Measurements from ENCODE around the gene DR1. TPM values are rescaled to one million over a fixed set of nuclear protein-coding genes. Genes with fewer than 3 reads are reported as not detected.

Gene DR1
- total and polyA plus RNA-seq, 2 of the 13 experiments (the other 11 are each of a cell fraction or from before 2014, with no cell fraction given) = 17.8 to 42.3 TPM

DNA sequence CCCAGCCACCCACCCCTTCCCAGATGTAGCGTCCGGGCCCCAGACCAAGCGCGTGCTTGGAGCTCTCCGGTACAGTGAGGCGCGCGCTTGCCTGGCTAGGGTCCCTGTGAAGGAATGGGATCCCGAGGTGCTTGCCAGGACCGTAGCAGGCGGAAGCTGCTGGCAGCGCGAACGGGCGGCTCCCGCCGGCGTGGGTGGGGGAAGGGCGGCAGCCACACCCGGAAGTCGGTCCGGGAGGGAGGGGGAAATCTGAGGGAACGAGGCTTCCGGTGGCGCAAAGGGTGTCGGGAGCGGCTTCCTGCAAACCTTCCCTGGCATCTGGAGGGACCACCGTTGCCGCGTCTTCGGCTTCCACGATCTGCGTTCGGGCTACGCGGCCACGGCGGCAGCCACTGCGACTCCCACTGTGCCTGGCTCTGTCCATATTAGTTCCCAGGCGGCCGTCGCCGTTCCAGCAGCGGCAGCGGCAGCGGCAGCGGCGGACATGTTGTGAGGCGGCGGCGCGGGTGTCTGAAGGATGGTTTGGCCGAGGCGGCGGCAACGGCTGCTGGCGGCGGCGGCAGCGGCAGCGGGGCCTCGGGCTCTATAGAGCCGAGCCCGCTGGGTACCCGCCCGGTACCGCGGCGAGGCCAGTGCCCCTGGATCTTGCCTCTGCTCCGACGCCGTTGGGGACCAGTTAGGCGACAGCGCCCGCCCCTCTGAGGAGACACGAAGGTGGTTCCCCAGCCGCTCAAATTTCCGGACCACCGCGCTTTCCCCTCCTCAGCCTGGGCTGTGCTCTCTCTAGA lies at the start of gene DR1 (continued):
- TF ChIP-seq, protein P1, sequence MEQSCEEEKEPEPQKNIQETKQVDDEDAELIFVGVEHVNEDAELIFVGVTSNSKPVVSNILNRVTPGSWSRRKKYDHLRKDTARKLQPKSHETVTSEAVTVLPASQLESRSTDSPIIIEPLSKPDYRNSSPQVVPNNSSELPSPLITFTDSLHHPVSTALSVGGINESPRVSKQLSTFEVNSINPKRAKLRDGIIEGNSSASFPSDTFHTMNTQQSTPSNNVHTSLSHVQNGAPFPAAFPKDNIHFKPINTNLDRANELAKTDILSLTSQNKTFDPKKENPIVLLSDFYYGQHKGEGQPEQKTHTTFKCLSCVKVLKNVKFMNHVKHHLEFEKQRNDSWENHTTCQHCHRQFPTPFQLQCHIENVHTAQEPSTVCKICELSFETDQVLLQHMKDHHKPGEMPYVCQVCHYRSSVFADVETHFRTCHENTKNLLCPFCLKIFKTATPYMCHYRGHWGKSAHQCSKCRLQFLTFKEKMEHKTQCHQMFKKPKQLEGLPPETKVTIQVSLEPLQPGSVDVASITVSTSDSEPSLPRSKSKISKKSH (CRISPR knock-in tag; IDR thresholded peaks at IDR 0.05; ENCODE audit: borderline replicate concordance) = peak; percentile 86
- TF ChIP-seq ZNF761 (CRISPR knock-in tag; conservative IDR thresholded peaks at IDR 0.05) (peak; percentile 91), NFYB (CRISPR knock-in tag; IDR thresholded peaks at IDR 0.05) (peak; percentile 37; the same call in 1 of the 2 replicates), EED (CRISPR knock-in tag; IDR thresholded peaks at IDR 0.05) (0 out of 2 replicates have a peak, but pooled peaks have one; percentile 33), RAD51 (IDR thresholded peaks at IDR 0.05; ENCODE audit: borderline replicate concordance) (no peak), KDM6A (CRISPR knock-in tag; IDR thresholded peaks at IDR 0.05; ENCODE audit: low read depth) (no peak), FOXK2 (IDR thresholded peaks at IDR 0.05) (no peak), ZEB1 (IDR thresholded peaks at IDR 0.05; ENCODE audit: insufficient replicate concordance, low read depth) (peak; percentile 77), RBAK (CRISPR knock-in tag; IDR thresholded peaks at IDR 0.05) (no peak), ZNF547 (CRISPR knock-in tag; IDR thresholded peaks at IDR 0.05) (peak; percentile 92; the same call in 1 of the 2 replicates)
- TF ChIP-seq, protein P2, sequence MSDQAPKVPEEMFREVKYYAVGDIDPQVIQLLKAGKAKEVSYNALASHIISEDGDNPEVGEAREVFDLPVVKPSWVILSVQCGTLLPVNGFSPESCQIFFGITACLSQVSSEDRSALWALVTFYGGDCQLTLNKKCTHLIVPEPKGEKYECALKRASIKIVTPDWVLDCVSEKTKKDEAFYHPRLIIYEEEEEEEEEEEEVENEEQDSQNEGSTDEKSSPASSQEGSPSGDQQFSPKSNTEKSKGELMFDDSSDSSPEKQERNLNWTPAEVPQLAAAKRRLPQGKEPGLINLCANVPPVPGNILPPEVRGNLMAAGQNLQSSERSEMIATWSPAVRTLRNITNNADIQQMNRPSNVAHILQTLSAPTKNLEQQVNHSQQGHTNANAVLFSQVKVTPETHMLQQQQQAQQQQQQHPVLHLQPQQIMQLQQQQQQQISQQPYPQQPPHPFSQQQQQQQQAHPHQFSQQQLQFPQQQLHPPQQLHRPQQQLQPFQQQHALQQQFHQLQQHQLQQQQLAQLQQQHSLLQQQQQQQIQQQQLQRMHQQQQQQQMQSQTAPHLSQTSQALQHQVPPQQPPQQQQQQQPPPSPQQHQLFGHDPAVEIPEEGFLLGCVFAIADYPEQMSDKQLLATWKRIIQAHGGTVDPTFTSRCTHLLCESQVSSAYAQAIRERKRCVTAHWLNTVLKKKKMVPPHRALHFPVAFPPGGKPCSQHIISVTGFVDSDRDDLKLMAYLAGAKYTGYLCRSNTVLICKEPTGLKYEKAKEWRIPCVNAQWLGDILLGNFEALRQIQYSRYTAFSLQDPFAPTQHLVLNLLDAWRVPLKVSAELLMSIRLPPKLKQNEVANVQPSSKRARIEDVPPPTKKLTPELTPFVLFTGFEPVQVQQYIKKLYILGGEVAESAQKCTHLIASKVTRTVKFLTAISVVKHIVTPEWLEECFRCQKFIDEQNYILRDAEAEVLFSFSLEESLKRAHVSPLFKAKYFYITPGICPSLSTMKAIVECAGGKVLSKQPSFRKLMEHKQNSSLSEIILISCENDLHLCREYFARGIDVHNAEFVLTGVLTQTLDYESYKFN (CRISPR knock-in tag; conservative IDR thresholded peaks at IDR 0.05) = peak; percentile 78
- TF ChIP-seq, protein P3, sequence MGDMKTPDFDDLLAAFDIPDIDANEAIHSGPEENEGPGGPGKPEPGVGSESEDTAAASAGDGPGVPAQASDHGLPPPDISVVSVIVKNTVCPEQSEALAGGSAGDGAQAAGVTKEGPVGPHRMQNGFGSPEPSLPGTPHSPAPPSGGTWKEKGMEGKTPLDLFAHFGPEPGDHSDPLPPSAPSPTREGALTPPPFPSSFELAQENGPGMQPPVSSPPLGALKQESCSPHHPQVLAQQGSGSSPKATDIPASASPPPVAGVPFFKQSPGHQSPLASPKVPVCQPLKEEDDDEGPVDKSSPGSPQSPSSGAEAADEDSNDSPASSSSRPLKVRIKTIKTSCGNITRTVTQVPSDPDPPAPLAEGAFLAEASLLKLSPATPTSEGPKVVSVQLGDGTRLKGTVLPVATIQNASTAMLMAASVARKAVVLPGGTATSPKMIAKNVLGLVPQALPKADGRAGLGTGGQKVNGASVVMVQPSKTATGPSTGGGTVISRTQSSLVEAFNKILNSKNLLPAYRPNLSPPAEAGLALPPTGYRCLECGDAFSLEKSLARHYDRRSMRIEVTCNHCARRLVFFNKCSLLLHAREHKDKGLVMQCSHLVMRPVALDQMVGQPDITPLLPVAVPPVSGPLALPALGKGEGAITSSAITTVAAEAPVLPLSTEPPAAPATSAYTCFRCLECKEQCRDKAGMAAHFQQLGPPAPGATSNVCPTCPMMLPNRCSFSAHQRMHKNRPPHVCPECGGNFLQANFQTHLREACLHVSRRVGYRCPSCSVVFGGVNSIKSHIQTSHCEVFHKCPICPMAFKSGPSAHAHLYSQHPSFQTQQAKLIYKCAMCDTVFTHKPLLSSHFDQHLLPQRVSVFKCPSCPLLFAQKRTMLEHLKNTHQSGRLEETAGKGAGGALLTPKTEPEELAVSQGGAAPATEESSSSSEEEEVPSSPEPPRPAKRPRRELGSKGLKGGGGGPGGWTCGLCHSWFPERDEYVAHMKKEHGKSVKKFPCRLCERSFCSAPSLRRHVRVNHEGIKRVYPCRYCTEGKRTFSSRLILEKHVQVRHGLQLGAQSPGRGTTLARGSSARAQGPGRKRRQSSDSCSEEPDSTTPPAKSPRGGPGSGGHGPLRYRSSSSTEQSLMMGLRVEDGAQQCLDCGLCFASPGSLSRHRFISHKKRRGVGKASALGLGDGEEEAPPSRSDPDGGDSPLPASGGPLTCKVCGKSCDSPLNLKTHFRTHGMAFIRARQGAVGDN (CRISPR knock-in tag; IDR thresholded peaks at IDR 0.05) = peak; percentile 100
- TF ChIP-seq, protein P4, sequence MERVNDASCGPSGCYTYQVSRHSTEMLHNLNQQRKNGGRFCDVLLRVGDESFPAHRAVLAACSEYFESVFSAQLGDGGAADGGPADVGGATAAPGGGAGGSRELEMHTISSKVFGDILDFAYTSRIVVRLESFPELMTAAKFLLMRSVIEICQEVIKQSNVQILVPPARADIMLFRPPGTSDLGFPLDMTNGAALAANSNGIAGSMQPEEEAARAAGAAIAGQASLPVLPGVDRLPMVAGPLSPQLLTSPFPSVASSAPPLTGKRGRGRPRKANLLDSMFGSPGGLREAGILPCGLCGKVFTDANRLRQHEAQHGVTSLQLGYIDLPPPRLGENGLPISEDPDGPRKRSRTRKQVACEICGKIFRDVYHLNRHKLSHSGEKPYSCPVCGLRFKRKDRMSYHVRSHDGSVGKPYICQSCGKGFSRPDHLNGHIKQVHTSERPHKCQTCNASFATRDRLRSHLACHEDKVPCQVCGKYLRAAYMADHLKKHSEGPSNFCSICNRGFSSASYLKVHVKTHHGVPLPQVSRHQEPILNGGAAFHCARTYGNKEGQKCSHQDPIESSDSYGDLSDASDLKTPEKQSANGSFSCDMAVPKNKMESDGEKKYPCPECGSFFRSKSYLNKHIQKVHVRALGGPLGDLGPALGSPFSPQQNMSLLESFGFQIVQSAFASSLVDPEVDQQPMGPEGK (CRISPR knock-in tag; IDR thresholded peaks at IDR 0.05) = peak; percentile 86
- TF ChIP-seq, protein P5, sequence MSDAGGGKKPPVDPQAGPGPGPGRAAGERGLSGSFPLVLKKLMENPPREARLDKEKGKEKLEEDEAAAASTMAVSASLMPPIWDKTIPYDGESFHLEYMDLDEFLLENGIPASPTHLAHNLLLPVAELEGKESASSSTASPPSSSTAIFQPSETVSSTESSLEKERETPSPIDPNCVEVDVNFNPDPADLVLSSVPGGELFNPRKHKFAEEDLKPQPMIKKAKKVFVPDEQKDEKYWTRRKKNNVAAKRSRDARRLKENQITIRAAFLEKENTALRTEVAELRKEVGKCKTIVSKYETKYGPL (CRISPR knock-in tag; IDR thresholded peaks at IDR 0.05) = no peak

Measured in HepG2 (cell line).